SK-N-SH treated with all-trans-retinoic acid at 6 μM for 48 hours (cell line): ENCODE data around the gene EPS8L3.

Experiments
- ARNTL ChIP-seq: fragments of 450-650 bp; formaldehyde crosslinking; IDR thresholded peaks from 2 replicates; pipeline ENCODE4 v1.5.0; 2020; ENCODE audit warnings: low read depth, mild to moderate bottlenecking, moderate library complexity, borderline replicate concordance
- GLIS3 ChIP-seq: fragments of 250-450 bp; sonication (Bioruptor Pico); IDR thresholded peaks from 2 replicates; pipeline ENCODE4 v1.5.0; 2020; ENCODE audit warnings: mild to moderate bottlenecking, moderate library complexity
- OSR1 ChIP-seq: fragments of 250-450 bp; sonication (Bioruptor Pico); IDR thresholded peaks from 2 replicates; pipeline ENCODE4 v1.8.0; 2022; ENCODE audit warnings: moderate library complexity, mild to moderate bottlenecking, inconsistent platforms
- PPARA ChIP-seq: fragments of 250-450 bp; sonication (Bioruptor Pico); IDR thresholded peaks from 2 replicates; pipeline ENCODE4 v1.5.0; 2020; ENCODE audit warnings: mild to moderate bottlenecking, borderline replicate concordance
- RARB ChIP-seq: fragments of 250-450 bp; sonication (Bioruptor Pico); IDR thresholded peaks from 2 replicates; pipeline ENCODE4 v1.8.0; 2021; ENCODE audit warnings: mild to moderate bottlenecking, moderate library complexity
- SNAI2 ChIP-seq: fragments of 250-450 bp; sonication (Bioruptor Pico); IDR thresholded peaks from 2 replicates; pipeline ENCODE4 v1.5.0; 2020; ENCODE audit warnings: mild to moderate bottlenecking, moderate library complexity
- TOX ChIP-seq: fragments of 250-450 bp; sonication (Bioruptor Pico); IDR thresholded peaks from 2 replicates; pipeline ENCODE4 v1.8.0; 2021; ENCODE audit warnings: mild to moderate bottlenecking, moderate library complexity, borderline replicate concordance
- ZFP3 ChIP-seq: fragments of 250-450 bp; sonication (Bioruptor Pico); IDR thresholded peaks from 2 replicates; pipeline ENCODE4 v1.5.0; 2020; ENCODE audit warnings: mild to moderate bottlenecking, moderate library complexity
- ZFP30 ChIP-seq: fragments of 450-650 bp; formaldehyde crosslinking; IDR thresholded peaks from 2 replicates; pipeline ENCODE4 v1.5.0; 2022; ENCODE audit warnings: mild to moderate bottlenecking, moderate library complexity
- TF ChIP-seq, protein P1 (sequence below): fragments of 250-450 bp; sonication (Bioruptor Pico); IDR thresholded peaks from 2 replicates; pipeline ENCODE4 v1.5.1; 2020; ENCODE audit warnings: low read depth, mild to moderate bottlenecking, moderate library complexity
- TF ChIP-seq, protein P2 (sequence below): fragments of 250-450 bp; sonication (Bioruptor Pico); IDR thresholded peaks from 2 replicates; pipeline ENCODE4 v1.5.1; 2021; ENCODE audit warnings: mild to moderate bottlenecking, moderate library complexity
- TF ChIP-seq, protein P3 (sequence below): fragments of 250-450 bp; sonication (Bioruptor Pico); IDR thresholded peaks from 2 replicates; pipeline ENCODE4 v1.8.0; 2021; ENCODE audit warnings: low read depth, mild to moderate bottlenecking, moderate library complexity, borderline replicate concordance

DNA sequence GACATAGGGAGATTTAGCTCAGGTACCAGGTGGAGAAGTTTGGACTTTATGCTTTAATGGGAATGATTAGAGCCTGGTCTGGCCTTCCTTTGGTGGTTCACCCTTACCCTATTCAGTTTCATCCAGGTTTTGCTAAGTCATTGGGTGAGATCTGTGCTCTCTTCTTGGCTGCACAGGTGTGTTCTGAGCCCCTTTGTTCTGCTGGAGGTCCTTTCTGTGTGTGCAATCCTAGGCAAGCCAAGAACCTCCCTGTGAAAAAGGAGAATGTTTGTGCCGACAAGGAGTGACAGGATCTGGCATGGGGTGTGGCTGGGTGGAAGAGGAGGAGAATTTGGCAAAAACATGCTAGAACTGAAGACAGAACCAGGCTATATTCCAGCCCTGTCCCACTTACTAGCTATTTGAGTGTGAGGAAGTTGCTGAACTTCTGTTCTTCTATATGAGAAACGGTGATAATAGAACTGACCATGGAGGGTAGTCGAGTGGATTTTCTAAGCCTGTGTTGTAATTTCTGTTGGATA is 47.1 kb downstream of the EPS8L3 start:
- no peak for TF ChIP-seq SNAI2 (CRISPR knock-in tag)
- TF ChIP-seq ARNTL (CRISPR knock-in tag), result no peak
- TF ChIP-seq GLIS3 (CRISPR knock-in tag), result no peak
- TF ChIP-seq, protein P1, sequence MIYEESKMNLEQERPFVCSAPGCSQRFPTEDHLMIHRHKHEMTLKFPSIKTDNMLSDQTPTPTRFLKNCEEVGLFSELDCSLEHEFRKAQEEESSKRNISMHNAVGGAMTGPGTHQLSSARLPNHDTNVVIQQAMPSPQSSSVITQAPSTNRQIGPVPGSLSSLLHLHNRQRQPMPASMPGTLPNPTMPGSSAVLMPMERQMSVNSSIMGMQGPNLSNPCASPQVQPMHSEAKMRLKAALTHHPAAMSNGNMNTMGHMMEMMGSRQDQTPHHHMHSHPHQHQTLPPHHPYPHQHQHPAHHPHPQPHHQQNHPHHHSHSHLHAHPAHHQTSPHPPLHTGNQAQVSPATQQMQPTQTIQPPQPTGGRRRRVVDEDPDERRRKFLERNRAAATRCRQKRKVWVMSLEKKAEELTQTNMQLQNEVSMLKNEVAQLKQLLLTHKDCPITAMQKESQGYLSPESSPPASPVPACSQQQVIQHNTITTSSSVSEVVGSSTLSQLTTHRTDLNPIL (CRISPR knock-in tag), result no peak
- TF ChIP-seq, protein P2, sequence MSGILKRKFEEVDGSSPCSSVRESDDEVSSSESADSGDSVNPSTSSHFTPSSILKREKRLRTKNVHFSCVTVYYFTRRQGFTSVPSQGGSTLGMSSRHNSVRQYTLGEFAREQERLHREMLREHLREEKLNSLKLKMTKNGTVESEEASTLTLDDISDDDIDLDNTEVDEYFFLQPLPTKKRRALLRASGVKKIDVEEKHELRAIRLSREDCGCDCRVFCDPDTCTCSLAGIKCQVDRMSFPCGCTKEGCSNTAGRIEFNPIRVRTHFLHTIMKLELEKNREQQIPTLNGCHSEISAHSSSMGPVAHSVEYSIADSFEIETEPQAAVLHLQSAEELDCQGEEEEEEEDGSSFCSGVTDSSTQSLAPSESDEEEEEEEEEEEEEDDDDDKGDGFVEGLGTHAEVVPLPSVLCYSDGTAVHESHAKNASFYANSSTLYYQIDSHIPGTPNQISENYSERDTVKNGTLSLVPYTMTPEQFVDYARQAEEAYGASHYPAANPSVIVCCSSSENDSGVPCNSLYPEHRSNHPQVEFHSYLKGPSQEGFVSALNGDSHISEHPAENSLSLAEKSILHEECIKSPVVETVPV (CRISPR knock-in tag), result no peak
- no peak for TF ChIP-seq ZFP3 (CRISPR knock-in tag)
- no peak for TF ChIP-seq TOX (CRISPR knock-in tag)
- TF ChIP-seq ZFP30 (CRISPR knock-in tag), result no peak
- TF ChIP-seq, protein P3, sequence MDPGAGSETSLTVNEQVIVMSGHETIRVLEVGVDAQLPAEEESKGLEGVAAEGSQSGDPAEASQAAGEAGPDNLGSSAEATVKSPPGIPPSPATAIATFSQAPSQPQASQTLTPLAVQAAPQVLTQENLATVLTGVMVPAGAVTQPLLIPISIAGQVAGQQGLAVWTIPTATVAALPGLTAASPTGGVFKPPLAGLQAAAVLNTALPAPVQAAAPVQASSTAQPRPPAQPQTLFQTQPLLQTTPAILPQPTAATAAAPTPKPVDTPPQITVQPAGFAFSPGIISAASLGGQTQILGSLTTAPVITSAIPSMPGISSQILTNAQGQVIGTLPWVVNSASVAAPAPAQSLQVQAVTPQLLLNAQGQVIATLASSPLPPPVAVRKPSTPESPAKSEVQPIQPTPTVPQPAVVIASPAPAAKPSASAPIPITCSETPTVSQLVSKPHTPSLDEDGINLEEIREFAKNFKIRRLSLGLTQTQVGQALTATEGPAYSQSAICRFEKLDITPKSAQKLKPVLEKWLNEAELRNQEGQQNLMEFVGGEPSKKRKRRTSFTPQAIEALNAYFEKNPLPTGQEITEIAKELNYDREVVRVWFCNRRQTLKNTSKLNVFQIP (CRISPR knock-in tag), result no peak
- no peak for TF ChIP-seq OSR1 (CRISPR knock-in tag)
- no peak for TF ChIP-seq RARB (CRISPR knock-in tag)
- TF ChIP-seq PPARA (CRISPR knock-in tag), result no peak
